NT2/D1 (cell line): ENCODE results near the gene OR1F1.

Source experiments
- SUZ12 ChIP-seq: IDR thresholded peaks from 2 replicates; pipeline ENCODE4 v1.6.1; 2011; ENCODE audit not compliant: insufficient read length, insufficient read depth; ENCODE audit errors: extremely low read depth
- YY1 ChIP-seq: IDR thresholded peaks from 2 replicates; pipeline ENCODE4 v1.6.1; 2011; ENCODE audit not compliant: insufficient read length, insufficient read depth
- ZNF274 ChIP-seq: IDR thresholded peaks from 2 replicates; pipeline ENCODE4 v1.6.1; 2011; ENCODE audit warnings: mild to moderate bottlenecking, low read depth, low read length

GRCh38 chr16:3164121-3164991, 23.6 kb upstream of the OR1F1 start:
- no peak for TF ChIP-seq YY1
- no peak for TF ChIP-seq ZNF274
- no peak for TF ChIP-seq SUZ12
